Chondrocyte (in vitro differentiated cells): ENCODE results near the gene MMP2. TPM values are rescaled to one million over a fixed set of nuclear protein-coding genes. Genes with fewer than 3 reads are reported as not detected.

Experiments used
- DNase-seq: peaks from one replicate; pipeline ENCODE4 v3.0.0; 2021; ENCODE audit warnings: mixed read lengths, low spot score
- H3K27ac Mint-ChIP-seq: one replicate; pipeline ENCODE4 v1.8.0; 2021; ENCODE audit warnings: mild to moderate bottlenecking, moderate library complexity, mixed read lengths; ENCODE audit not compliant: unreplicated experiment
- H3K27me3 Mint-ChIP-seq: 2 replicates; pipeline ENCODE4 v1.8.0; 2021; ENCODE audit warnings: low read depth, mixed read lengths
- H3K36me3 Mint-ChIP-seq: 2 replicates; pipeline ENCODE4 v1.8.0; 2021; ENCODE audit warnings: low read depth, mixed read lengths
- H3K4me1 Mint-ChIP-seq: 2 replicates; pipeline ENCODE4 v1.8.0; 2021; ENCODE audit warnings: low read depth, mild to moderate bottlenecking, mixed read lengths
- H3K4me3 Mint-ChIP-seq: one replicate; pipeline ENCODE4 v1.8.0; 2021; ENCODE audit warnings: mild to moderate bottlenecking, moderate library complexity, mixed read lengths; ENCODE audit not compliant: unreplicated experiment
- H3K9me3 Mint-ChIP-seq: 2 replicates; pipeline ENCODE4 v1.8.0; 2021; ENCODE audit warnings: low read depth, mixed read lengths
- CTCF ChIP-seq: fragments of 200-600 bp; sonication (generic); IDR thresholded peaks from 2 replicates; pipeline ENCODE4 v1.5.0; 2021; ENCODE audit warnings: antibody characterized with exemption, mild to moderate bottlenecking, moderate library complexity
- total RNA-seq: library from RNA; stranded (reverse); gene quantifications from 3 replicates; pipeline ENCODE4 v1.2.1, GENCODE V29; 2021

The MMP2 gene
- total RNA-seq, 1 donor from 2014 or later = 227 TPM

GRCh38 chr16:55436587-55436986, 42.4 kb upstream of the MMP2 start:
- no peak overlapping the region for H3K4me3 Mint-ChIP-seq
- DNase-seq = no peak
- no peaks in the 10 kb centered on the region for H3K9me3 Mint-ChIP-seq
- H3K27ac Mint-ChIP-seq = no peak overlapping the region
- TF ChIP-seq CTCF = no peak
- peaks cover 42% of the 10 kb centered on the region for H3K27me3 Mint-ChIP-seq
- H3K4me1 Mint-ChIP-seq = no peaks in the 10 kb centered on the region
- H3K36me3 Mint-ChIP-seq = no peaks in the 10 kb centered on the region

GRCh38 chr16:55437625-55438024, 41.4 kb upstream of the MMP2 start:
- H3K4me1 Mint-ChIP-seq = no peaks in the 10 kb centered on the region
- no peak overlapping the region for H3K4me3 Mint-ChIP-seq
- peaks cover 37% of the 10 kb centered on the region for H3K27me3 Mint-ChIP-seq
- no peak overlapping the region for H3K27ac Mint-ChIP-seq
- no peaks in the 10 kb centered on the region for H3K36me3 Mint-ChIP-seq
- TF ChIP-seq CTCF = no peak
- DNase-seq = no peak
- no peaks in the 10 kb centered on the region for H3K9me3 Mint-ChIP-seq

GRCh38 chr16:55438281-55438680, 40.7 kb upstream of the MMP2 start:
- no peak for DNase-seq
- Mint-ChIP-seq H3K9me3 (no peaks in the 10 kb centered on the region), H3K27me3 (peaks cover 38% of the 10 kb centered on the region), H3K36me3 (no peaks in the 10 kb centered on the region), H3K27ac (no peak overlapping the region), H3K4me3 (no peak overlapping the region), H3K4me1 (no peaks in the 10 kb centered on the region)
- no peak for TF ChIP-seq CTCF

GRCh38 chr16:55439101-55439690, 39.8 kb upstream of the MMP2 start:
- Mint-ChIP-seq H3K9me3 (no peaks in the 10 kb centered on the region), H3K36me3 (no peaks in the 10 kb centered on the region), H3K27ac (no peak overlapping the region), H3K4me1 (no peaks in the 10 kb centered on the region), H3K27me3 (peaks cover 33% of the 10 kb centered on the region), H3K4me3 (no peak overlapping the region)
- no peak for TF ChIP-seq CTCF
- DNase-seq = no peak

GRCh38 chr16:55443434-55444346, 35.3 kb upstream of the MMP2 start:
- no peak for DNase-seq
- Mint-ChIP-seq H3K4me3 (no peak overlapping the region), H3K27me3 (peaks cover 25% of the 10 kb centered on the region), H3K4me1 (no peaks in the 10 kb centered on the region), H3K27ac (no peak overlapping the region), H3K9me3 (no peaks in the 10 kb centered on the region), H3K36me3 (no peaks in the 10 kb centered on the region)
- TF ChIP-seq CTCF = no peak
